HG02642 (cell line): ENCODE measurements around the gene PIP5K1B.

Experiments used
- ATAC-seq: cut with Tn5 transposase; IDR thresholded peaks from one replicate; pipeline ENCODE4 v1.9.1; 2021; ENCODE audit warnings: mild to moderate bottlenecking; ENCODE audit not compliant: unreplicated experiment, poor library complexity

PIP5K1B gene

DNA sequence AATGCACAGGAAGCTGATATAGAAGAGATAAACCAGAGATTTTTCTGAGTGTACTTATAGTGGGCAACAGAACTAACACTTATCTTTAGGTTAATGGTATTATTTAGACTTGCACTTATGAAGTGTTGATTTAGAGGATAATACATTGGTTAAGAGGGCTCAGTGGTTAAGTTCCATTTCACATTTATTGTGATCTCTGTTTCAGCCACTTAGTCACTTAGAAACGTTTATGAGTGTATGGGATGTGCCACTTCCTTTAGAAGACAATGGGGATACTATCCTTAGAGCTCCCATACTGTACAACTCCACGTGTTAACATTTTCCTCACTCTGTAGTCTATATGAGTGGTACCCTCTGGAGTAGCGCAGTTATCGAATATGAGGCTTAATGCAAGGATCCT is 57.5 kb downstream of the PIP5K1B start:
- no peak for ATAC-seq

DNA sequence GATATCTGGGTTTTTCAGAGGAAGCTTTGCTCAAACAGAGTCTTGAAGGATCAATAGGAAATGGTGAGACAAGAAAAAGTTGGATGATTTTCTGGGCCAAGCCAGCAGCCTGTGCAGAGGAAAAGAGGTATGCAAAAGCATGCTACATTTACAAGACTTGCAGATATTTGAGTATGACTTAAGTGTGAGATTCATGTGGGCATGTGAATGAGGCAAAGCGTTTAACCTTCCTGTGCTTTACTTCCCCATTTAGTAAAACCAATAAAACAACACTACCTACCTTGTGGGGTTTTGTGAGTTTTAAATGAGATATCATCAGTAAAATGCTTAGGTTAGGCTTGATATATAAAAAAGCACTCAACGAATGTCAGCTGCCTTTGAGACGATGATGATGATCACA is 58.1 kb downstream of the PIP5K1B start:
- no peak for ATAC-seq

DNA sequence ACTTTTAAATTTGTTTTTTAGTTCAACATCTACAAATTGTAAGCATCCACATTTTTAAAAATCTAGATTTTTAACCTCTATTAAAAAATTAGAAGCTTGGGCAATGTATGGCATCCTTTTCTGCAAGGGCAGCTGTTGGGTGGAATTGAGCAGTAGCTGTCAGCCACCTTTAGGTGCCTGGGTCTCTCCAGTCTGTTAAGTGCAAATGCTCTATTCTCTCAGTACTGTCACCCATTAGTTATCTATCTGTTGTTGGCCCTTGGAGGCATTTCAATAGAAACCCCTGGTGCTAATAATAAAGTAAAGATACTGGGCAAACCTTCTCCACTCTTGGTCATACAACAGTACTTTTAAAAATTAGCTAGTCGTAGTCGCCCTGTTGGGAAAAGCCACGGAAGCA is 63.6 kb downstream of the PIP5K1B start:
- ATAC-seq = no peak

DNA sequence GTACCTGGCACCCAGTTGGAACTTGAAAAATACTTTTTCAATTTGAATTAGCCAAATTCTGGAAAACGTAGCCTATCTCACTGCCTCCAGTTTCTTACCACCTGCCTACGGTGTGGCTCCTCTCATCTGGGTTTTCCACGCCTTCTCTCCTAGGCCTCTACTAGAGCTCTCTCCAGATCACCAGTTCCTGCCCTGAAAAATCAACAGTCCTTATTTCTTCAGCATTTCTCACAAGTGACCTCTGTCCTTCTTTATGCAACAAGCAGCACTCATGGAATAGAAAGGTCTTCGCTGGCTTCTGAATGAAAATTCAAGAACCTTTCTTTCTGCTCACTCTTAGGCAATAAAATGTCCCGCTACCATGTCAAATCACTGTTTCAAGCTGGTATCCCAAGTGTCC is 64.8 kb downstream of the PIP5K1B start:
- no peak for ATAC-seq

DNA sequence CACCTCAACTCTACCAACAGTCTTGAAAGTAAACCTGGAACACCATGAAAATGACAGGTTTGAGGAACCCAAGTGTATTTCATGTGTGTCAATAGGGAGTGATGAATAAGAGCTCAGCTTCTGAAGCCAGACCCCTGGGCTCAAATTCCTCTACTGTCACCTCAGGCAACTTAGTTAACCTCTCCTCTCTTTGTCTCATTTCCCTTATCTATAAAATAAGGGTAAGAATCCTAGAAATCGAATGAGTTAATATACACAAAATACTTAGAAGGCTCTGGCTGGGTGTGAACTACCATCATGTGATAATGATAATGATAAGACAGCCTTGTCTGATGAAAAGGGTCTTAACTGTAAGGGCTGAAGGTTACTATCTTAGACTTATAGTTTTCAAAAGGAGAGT is 66.3 kb downstream of the PIP5K1B start:
- ATAC-seq = no peak

DNA sequence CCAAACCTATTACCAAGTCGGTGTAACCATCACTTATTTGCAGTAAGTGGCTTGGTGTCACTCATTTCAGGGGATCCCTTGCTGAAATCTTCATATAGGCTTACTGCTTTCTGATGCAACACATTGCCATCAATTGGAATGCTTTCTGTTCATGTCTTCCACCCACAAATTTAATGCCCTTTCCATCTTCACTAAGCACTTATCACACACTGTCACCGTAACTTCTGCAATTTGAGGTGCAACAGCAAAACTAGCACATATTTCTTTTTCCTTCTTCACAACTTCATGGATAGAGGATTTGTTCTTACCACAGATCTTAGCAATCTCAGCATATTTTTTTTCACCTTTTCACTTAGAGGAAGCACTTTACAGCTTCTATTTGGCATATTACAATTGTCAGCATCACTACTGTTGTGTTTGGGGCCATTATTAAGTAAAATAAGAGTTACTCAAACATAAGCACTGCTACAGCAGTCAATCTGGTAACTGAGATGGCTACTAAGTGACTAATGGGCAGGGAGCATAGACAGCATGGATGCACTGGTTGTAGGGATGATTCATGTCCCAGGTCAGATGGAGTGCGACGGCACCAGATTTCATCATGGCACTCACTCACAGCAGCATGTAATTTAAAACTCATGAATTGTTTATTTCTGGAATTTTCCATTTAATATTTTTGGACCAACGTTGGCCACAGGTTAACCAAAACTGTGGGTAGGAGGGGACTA is 70.1 kb downstream of the PIP5K1B start:
- ATAC-seq = no peak

DNA sequence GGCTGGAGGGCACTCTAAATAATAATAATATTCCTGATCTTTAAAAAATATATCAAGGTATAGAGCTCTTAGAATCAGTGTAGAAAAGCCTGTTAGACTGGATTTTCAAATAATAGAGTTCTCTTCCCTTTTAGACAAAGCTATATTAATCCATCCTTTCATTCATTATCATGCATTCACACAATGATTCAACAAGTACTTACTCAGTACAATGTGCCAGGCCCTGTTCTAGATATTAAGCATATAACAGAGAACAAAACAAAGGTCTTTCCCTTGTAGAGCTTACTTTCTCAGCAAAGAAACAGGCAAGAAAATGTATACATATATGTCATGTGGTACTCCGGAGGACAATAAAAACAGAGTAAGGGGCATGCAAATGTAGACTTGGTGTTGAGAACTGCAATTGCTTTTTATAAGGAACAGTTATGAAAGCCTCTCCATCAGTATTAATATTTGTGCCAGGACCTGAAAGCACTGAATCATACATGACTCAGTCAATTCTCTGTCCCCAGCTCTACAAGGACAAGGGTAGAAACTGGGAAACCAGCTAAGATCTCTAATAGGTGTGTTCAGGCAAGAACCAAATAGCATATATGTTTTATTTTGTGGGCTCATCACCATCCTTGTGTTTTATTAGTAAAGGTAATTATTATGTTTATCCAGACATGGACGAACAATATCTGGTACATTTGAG is 72.2 kb downstream of the PIP5K1B start:
- no peak for ATAC-seq

DNA sequence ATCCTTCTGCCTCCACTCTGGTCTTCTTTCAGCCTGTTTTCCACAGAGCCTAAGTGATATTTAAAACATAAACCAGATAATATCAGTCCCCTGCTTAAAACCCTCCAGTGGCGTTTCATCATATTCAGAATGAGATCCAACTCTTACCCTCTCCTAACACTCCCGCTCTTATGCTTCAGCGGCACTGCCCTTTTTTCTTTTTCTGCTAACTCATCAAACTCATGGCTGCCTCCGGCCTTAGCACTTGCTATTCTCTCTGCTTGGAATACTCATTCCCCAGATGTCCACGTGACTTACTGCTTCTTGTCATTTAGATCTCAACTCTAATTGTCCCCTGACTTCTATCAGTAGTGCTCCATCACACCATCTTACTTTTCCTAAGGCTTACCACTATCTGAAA is 73.6 kb downstream of the PIP5K1B start:
- no peak for ATAC-seq

DNA sequence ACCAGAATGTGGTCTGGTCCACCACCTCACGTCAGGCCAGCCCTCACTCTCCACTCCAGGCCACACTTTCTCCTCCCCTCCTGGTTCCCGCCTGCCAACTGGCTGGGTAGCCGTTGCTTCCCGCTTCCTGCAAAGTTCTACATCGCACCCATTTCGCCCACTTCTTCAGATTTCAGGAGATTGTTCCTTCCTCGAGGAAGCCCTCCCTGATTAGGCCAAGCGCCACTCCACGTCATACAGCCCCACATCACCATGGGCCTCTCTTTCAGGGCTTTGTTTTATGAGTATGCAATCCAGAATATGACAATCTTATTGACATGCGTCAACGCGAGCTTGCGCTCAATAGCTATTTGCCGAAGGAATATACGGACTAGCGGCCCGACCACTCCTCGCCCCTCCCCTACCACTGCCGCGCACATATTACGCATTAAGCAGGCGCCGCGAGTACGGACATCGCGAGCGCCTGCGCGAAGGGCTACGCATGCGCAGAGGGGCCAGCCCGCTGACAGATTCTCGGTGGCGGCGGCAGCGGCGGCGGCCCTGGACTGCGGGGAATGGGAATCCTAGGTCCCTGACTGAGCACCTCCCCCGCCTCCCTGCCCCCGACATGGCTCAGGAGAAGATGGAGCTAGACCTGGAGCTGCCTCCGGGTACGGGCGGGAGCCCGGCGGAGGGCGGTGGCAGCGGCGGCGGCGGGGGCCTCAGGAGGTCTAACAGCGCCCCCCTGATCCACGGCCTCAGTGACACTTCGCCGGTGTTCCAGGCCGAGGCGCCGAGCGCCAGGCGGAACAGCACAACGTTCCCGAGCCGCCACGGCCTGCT is 74.7 kb downstream of the PIP5K1B start:
- ATAC-seq = peak; percentile 88

DNA sequence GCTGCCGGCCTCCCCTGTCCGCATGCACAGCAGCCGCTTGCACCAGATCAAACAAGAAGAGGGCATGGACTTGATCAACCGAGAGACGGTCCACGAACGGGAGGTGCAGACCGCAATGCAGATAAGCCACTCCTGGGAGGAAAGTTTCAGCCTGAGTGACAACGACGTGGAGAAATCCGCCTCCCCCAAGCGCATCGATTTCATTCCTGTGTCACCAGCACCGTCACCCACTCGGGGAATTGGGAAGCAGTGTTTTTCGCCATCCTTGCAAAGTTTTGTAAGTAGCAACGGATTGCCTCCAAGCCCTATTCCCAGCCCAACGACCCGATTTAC is 75.3 kb downstream of the PIP5K1B start:
- ATAC-seq = no peak

DNA sequence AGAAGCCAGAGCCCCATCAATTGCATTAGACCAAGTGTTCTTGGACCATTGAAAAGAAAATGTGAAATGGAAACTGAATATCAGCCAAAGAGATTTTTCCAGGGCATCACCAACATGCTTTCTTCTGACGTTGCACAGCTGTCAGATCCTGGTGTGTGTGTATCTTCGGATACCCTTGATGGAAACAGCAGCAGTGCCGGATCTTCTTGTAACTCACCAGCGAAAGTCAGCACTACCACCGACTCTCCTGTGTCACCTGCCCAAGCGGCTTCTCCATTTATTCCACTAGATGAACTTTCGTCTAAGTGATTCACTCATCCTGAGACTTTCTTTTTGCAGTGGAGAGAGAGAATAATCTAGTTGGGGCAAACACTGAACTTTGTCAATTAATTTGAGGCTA is 75.7 kb downstream of the PIP5K1B start:
- no peak for ATAC-seq

DNA sequence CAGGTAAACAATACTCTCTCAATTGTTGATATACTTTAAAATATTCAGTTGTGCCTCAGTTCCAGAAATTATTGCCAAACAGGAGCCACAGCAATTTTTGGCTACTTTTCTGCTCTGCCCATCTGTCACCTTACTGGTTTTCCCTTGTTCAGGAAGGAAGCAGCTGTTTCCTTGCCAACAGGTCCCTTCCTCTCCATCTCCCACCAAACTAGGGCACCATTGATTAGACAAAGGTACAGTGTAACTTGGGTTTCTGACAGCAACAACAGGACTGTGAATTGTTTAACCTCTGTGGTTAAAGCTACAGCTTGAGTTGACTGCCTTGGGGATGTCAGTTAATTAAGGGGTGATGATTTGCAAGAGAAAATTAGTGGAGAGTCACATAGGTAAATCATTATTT is 76.9 kb downstream of the PIP5K1B start:
- ATAC-seq = no peak

DNA sequence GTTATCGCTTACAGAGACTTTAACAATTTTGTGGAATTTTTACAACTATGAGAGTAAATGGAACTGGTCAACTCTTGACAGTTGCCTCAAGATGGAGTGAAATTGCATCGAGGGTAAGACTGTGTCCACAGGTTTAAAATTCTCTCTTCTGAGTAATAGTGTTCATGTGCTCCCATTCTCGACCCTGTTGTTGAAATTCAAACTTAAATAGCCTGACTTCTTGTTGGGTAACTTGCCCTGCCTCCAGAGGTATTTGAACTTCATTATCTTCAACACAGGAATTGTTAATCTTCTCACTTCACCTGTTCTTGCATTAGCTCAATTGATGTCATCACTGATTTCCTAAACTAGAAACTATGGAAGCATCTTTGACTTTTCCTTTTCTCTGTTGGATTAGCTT is 77.5 kb downstream of the PIP5K1B start:
- ATAC-seq = no peak

DNA sequence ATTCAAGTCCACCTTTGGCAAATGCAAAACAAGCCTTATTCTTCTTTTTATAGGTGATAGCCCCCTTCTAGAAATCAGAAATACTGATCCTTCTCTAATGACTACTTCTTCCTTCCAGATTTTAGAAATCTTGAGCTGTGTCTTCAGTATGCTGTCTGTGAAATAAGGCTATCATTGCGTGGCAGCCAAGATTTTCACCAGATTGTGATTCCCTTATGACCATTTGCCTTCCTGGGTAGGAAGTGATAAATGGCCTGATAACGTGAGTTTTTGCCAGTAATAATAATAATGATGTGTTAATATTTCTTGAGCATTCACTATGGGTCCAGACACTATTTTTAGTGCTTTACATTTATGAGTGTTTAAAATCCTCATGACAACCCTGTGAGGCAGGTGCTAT is 80.9 kb downstream of the PIP5K1B start:
- ATAC-seq = no peak

DNA sequence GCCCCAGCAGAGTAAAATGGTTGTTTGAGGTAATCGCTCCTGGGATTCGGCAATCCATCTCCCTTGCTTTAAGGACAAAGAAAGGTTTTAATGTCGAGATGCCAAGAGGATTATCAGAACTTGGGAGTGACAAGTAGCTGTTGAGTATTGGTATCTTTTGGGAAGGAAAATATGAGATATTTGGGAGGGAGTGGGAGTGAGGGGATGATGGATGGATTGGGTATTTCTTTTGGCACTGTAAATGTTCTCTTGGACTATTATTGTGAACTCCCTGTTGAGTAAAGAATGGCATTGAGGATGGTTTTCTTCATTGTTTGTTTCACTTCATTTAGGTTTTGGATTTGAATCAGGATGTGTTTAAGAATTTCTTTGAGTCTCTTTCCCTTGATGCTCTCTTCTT is 86.1 kb downstream of the PIP5K1B start:
- no peak for ATAC-seq

DNA sequence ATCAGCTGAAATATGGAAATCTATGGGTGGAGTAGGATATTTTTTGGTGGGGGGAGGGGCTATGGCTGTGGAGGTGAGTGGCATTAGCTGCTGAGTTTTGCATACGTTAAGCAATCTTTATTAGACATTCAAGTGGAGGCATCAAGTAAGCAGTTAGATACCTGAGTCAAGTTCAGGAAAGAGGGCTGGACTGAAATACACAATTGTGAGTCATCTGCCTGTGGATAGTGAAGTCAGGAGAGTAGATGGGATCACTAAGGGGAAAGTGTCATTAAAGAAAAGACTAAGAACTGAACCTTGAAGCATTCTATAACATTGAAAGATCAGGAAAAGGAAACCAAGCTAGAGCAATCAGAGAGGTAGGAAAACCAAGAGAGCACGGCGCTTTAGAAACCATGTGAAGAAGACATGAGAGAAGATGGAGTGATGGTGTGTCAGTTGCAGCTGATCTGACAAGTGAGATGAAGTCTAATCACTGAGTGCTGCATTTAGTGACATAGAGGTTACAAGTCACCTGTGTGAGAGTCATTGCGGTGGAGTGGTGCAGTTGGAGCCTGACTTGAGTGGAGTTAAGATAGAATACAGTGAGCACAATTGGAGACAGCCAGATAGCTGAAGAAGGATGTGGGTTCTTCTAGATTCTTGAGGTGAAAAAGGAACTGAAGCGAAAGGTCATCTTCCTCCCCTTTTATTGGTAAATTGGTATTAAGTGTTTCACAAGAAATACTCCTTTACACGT is 88.7 kb downstream of the PIP5K1B start:
- peak; percentile 78 for ATAC-seq

DNA sequence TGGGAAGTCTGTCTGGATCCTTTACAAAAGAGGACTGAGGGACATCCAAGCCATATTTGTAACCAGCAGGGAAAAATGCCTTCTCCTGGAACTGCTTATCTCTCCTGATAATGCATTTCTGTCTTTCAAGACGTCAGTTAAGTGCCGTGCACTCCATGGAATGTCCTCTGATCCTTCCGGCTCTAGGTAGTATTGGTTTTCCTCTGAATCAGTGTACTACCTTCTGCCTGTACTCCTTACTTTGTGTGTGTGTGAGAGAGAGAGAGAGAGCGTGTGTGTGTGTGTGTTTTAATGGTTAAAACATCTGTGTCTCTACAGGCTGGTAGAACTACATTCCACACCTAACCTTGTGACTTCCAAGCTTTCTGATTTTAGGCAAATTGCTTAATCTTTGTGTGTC is 89.9 kb downstream of the PIP5K1B start:
- no peak for ATAC-seq

DNA sequence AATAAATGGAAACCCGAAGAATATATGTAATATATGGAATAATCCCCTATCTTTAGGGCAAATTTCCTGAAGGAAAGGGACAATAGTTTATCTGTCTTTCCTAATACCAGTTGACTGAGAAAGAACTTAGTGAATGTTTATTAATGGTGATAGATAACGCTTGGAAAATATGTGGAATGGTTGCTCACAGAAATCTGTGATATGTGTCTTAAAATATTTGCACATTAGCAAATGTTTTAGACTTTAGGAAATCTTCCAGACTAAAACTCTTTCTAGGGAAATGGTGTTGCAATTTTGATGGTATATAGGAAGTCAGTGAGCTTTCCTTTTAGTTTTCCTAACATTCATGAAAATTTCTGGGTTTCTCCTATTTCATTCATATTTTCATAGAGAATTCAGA is 90.4 kb downstream of the PIP5K1B start:
- no peak for ATAC-seq

DNA sequence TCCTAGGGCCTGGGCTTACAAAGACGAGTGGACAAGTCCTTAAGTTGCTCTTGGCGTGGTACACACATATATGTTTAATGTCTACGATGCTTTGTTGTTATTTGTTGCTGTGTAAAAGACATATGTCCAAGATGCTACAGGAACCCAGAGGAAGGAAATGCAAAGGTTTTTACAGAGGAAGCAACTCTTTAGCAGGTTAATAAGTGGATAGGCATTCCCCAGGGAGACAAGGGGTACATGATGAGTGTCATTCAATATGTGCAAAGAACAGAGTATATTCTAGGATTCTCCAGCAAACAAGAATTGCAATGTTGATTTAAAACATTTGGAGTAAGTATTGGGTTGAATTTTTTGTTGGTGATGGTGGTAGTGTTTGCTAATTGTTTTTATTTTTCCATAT is 92.1 kb downstream of the PIP5K1B start:
- no peak for ATAC-seq

DNA sequence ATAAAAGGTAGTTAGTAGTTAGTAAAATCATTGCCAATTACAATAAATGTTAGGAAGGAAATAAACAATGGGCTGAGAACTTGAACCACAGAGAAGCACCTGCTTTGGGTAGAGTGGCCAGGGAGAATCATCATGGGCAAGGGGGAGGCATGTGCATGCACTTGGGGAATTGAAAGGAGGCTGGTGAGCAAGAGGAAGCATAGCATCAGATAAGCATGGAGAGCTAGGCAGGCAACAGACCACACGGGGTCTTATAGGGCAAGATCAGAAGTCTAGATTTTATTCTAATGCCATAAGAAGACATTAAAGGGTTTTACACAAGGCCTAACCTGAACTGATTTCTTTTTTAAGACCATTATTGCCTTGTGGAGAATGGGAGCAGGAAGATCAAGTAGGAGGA is 93.4 kb downstream of the PIP5K1B start:
- ATAC-seq = no peak

DNA sequence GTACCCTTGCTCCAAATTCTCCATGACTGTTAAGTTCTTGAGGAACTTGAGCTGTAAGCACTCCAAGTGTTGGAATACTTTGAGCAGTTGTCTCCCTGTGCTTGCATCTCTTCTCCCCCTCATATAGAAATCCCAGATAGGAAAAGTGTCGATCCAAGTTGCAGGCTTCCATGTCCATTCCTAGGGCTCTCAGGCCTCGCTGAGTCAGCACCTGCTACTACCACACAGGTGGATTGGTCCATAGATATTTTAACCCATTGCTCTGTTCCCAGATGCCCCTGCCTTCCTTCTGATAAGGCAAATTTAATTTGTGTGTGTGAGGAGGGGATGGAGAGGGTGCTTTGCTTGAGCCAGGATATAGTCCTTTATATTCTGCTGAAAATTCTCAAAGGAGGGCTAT is 95.8 kb downstream of the PIP5K1B start:
- ATAC-seq = no peak
